ENCODE results near the gene CCNF. TPM values are rescaled to one million over a fixed set of nuclear protein-coding genes. Genes with fewer than 3 reads are reported as not detected.
"Not testable (repeated sequence)": the region's sequence is repeated elsewhere in the genome, so short reads cannot be mapped to it uniquely, and the experiment has no call there.

Gene CCNF
- total RNA-seq, 1 donor from 2014 or later: 27.8 TPM

- Mint-ChIP-seq H3K27me3 (peaks cover 17% of the 10 kb centered on the region), H3K9me3 (ENCODE audit: low read depth) (no peaks in the 10 kb centered on the region), H3K27ac (peak overlapping the region; percentile 88), H3K4me3 (ENCODE audit: low read depth) (peak overlapping the region; percentile 66), H3K4me1 (ENCODE audit: low read depth) (peaks cover 11% of the 10 kb centered on the region), H3K36me3 (ENCODE audit: insufficient read depth) (peaks cover 4% of the 10 kb centered on the region)
- TF ChIP-seq CTCF (IDR thresholded peaks at IDR 0.05; ENCODE audit: unreplicated experiment): peak; percentile 26
- no peak for DNase-seq (ENCODE audit: low spot score, unreplicated experiment)
Observed at GRCh38 chr16:2428784-2429033, 538 bp upstream of the CCNF start.

GRCh38 chr16:2429771-2430663 is 770 bp downstream of the CCNF start:
- Mint-ChIP-seq H3K27ac (peak overlapping the region; percentile 51), H3K4me1 (ENCODE audit: low read depth) (peaks cover 11% of the 10 kb centered on the region), H3K36me3 (ENCODE audit: insufficient read depth) (peaks cover 5% of the 10 kb centered on the region), H3K27me3 (peaks cover 14% of the 10 kb centered on the region), H3K4me3 (ENCODE audit: low read depth) (peak overlapping the region; percentile 79), H3K9me3 (ENCODE audit: low read depth) (no peaks in the 10 kb centered on the region)
- no peak for DNase-seq (ENCODE audit: low spot score, unreplicated experiment)
- peak; percentile 5 for TF ChIP-seq CTCF (IDR thresholded peaks at IDR 0.05; ENCODE audit: unreplicated experiment)

- H3K4me3 Mint-ChIP-seq (ENCODE audit: low read depth): no peak overlapping the region
- H3K9me3 Mint-ChIP-seq (ENCODE audit: low read depth): no peaks in the 10 kb centered on the region
- H3K36me3 Mint-ChIP-seq (ENCODE audit: insufficient read depth): peaks cover 11% of the 10 kb centered on the region
- no peak for TF ChIP-seq CTCF (IDR thresholded peaks at IDR 0.05; ENCODE audit: unreplicated experiment)
- H3K4me1 Mint-ChIP-seq (ENCODE audit: low read depth): peaks cover 11% of the 10 kb centered on the region
- no peak for DNase-seq (ENCODE audit: low spot score, unreplicated experiment)
- H3K27ac Mint-ChIP-seq: no peak overlapping the region
- H3K27me3 Mint-ChIP-seq: peaks cover 6% of the 10 kb centered on the region
Observed at GRCh38 chr16:2432286-2432685, 3.0 kb downstream of the CCNF start.

- Mint-ChIP-seq H3K4me1 (ENCODE audit: low read depth) (peaks cover 11% of the 10 kb centered on the region), H3K36me3 (ENCODE audit: insufficient read depth) (peaks cover 13% of the 10 kb centered on the region), H3K27me3 (no peaks in the 10 kb centered on the region), H3K27ac (no peak overlapping the region), H3K9me3 (ENCODE audit: low read depth) (no peaks in the 10 kb centered on the region), H3K4me3 (ENCODE audit: low read depth) (no peak overlapping the region)
- no peak for TF ChIP-seq CTCF (IDR thresholded peaks at IDR 0.05; ENCODE audit: unreplicated experiment)
- DNase-seq (ENCODE audit: low spot score, unreplicated experiment): no peak
Observed at GRCh38 chr16:2432801-2433505, 3.7 kb downstream of the CCNF start.

- not testable (repeated sequence) for H3K9me3 Mint-ChIP-seq (ENCODE audit: low read depth); H3K4me3 Mint-ChIP-seq (ENCODE audit: low read depth); H3K4me1 Mint-ChIP-seq (ENCODE audit: low read depth); H3K27me3 Mint-ChIP-seq; H3K27ac Mint-ChIP-seq; DNase-seq (ENCODE audit: low spot score, unreplicated experiment)
- H3K36me3 Mint-ChIP-seq (ENCODE audit: insufficient read depth): peaks cover 18% of the 10 kb centered on the region
Observed at GRCh38 chr16:2435236-2435635, 6.0 kb downstream of the CCNF start.
